Forelimb muscle (tissue), 1 donor: ENCODE measurements around the gene B3GNT3. TPM values are rescaled to one million over a fixed set of nuclear protein-coding genes. Genes with fewer than 3 reads are reported as not detected.
"Not testable (repeated sequence)": the region's sequence is repeated elsewhere in the genome, so short reads cannot be mapped to it uniquely, and the experiment has no call there.

Experiments used
- DNase-seq: peaks from one replicate; pipeline ENCODE4 v3.0.0-alpha.2; 2013; ENCODE audit warnings: low read depth
- polyA plus RNA-seq: library from polyadenylated mRNA; unstranded; fragments of 120-200 nt; gene quantifications from one replicate; pipeline ENCODE4 v1.2.1, GENCODE V29; 2013; ENCODE audit not compliant: insufficient read length

B3GNT3 gene
- polyA plus RNA-seq, 1 donor, result not detected

- DNase-seq, result no peak
These were observed 28.3 kb upstream of the B3GNT3 start for GRCh38 chr19:17766543-17767131.

GRCh38 chr19:17767559-17767958, 27.4 kb upstream of the B3GNT3 start:
- no peak for DNase-seq

- DNase-seq, result no peak
These were observed 24.3 kb upstream of the B3GNT3 start for GRCh38 chr19:17770613-17771012.

- no peak for DNase-seq
These were observed 22.8 kb upstream of the B3GNT3 start for GRCh38 chr19:17772172-17772571.

- no peak for DNase-seq
These were observed 19.6 kb upstream of the B3GNT3 start for GRCh38 chr19:17775245-17775927.

- DNase-seq, result no peak
These were observed 18.7 kb upstream of the B3GNT3 start for GRCh38 chr19:17775991-17776803.

- DNase-seq, result not testable (repeated sequence)
These were observed 17.1 kb upstream of the B3GNT3 start for GRCh38 chr19:17777840-17778239.

GRCh38 chr19:17778251-17778967, 16.5 kb upstream of the B3GNT3 start:
- no peak for DNase-seq

- DNase-seq, result no peak
These were observed 15.7 kb upstream of the B3GNT3 start for GRCh38 chr19:17778968-17779929.

GRCh38 chr19:17780781-17781180, 14.2 kb upstream of the B3GNT3 start:
- DNase-seq, result no peak

- DNase-seq, result not testable (repeated sequence)
These were observed 11.2 kb upstream of the B3GNT3 start for GRCh38 chr19:17783721-17784120.

- no peak for DNase-seq
These were observed 10.5 kb upstream of the B3GNT3 start for GRCh38 chr19:17784201-17785008.

GRCh38 chr19:17787274-17787913, 7.5 kb upstream of the B3GNT3 start:
- DNase-seq, result no peak

- no peak for DNase-seq
These were observed 6.3 kb upstream of the B3GNT3 start for GRCh38 chr19:17788632-17789031.

- no peak for DNase-seq
These were observed 4.7 kb upstream of the B3GNT3 start for GRCh38 chr19:17790059-17790780.

- DNase-seq, result no peak
These were observed 567 bp upstream of the B3GNT3 start for GRCh38 chr19:17794412-17794730.

GRCh38 chr19:17795495-17795856, 538 bp downstream of the B3GNT3 start:
- no peak for DNase-seq

GRCh38 chr19:17796013-17796837, 1.3 kb downstream of the B3GNT3 start:
- DNase-seq, result no peak
